DMS114 treated with DMSO at 0.1 percent for 48 hours (cell line): ENCODE data around the gene CIDEC.
"Not testable (repeated sequence)": the region's sequence is repeated elsewhere in the genome, so short reads cannot be mapped to it uniquely, and the experiment has no call there.

Source experiments
- DNase-seq: peaks from one replicate; lab custom pipeline; 2025; ENCODE audit not compliant: unreplicated experiment; lab: John Stamatoyannopoulos, UW

The CIDEC gene

GRCh38 chr3:9848860-9849259, 31.2 kb downstream of the CIDEC start:
- not testable (repeated sequence) for DNase-seq

GRCh38 chr3:9847870-9848269, 32.2 kb downstream of the CIDEC start:
- not testable (repeated sequence) for DNase-seq

DNA sequence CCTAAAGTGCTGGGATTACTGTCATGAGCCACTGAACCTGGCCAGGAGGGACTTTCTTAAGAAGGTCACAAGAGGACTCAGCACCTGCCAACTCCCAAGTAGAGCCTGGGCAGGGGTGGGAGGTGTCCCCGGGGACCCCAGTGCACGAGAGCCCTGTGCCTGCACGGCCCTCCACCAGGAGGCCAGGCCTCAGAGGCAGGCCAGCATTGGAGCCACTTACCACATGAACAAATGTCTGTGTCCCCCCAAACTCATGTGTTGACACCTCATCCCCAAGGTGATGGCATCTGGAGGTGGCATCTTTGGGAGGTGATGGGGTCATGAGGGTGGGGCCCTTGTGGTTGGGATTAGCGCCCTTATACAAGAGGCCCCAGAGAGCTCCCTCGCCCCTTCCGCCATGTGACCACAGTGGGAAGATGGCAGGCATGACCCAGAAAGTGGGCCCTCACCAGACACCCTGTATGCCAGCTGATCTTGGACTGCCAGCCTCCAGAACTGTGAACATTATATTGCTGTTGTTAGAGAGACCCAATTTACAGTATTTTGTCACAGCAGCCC, 33.0 kb downstream of the CIDEC start:
- no peak for DNase-seq

- DNase-seq, result no peak
Observed at GRCh38 chr3:9846231-9846630, 33.8 kb downstream of the CIDEC start.

DNA sequence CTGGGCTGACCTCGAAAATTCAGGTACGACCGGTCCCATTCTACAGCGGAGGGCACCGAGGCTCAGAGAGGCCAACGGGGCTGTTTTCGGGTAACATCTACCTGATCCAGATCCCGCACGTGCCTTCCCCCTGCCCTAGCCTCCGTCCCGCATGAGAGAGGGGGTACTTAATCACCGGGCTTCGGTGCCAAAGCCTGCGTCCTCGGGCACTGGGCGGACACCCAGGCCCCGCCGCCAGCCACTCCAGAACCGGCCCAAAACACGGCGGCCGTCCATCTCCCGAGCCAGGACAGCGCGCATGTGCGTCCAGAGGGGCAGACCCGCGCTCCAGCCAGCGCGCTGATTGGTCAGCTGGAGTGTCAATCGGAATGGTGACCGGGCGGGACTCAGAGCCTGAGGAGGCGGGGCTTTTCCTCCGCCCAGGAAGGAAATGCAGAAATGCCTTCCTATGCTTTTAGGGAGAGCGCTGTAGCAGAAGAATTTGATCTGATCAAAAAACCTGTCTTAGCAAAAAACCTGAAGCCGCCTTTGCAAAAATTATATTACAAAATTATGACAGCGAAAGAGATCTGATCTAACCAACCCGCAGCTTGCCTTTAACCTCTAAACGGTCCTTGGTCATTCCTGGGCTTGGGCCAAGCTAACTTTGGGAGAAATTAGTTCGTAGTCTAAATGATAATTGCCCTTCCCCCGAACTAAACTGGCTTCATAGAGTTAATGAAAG, 36.2 kb downstream of the CIDEC start, which contains the start of gene RPUSD3:
Gene RPUSD3, minus strand, starts transcription at position 294 of the 724 bp plus-strand sequence. Its CDS starts 18 bp downstream, at position 276.
- peak; percentile 80 for DNase-seq

DNA sequence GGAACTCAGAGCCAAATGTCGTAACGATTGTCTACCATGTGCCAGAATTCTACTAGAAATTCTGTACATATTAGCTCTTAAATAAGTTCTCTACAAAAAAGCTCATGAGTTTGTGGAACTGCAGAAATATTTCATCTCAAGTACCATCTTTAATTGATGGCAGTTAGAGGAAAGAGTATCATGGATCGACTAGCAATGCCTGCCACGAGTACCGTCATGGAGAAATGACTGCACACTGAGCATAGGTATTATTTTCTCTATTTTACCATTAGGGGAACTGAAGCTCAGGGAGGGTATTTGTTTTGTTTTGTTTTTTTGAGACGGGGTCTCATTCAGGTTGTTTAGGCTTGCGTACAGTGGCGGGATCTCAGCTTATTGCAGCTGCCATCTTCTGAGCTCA, 39.0 kb downstream of the CIDEC start:
- no peak for DNase-seq

DNA sequence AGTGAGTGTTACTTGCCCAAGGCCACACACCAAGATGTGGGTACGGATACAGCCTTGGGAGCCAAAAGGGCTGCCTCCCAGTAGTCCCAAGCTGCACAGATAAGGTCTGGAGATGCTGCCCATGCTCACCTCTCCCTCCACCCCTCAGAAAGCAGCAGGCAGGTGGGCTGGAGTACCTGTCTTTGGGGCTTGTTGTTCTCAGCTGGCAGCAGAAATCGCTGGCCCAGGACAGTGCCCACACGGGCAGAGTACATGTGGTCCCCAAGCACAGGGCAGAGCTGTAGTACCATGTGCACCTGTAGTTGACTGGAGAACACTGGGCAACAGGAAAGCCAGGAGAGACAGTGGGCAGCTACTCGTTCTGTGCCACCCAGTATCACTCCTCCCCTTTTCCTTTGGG, 41.2 kb downstream of the CIDEC start:
- no peak for DNase-seq

GRCh38 chr3:9837701-9838582, 42.1 kb downstream of the CIDEC start:
- no peak for DNase-seq

GRCh38 chr3:9834520-9835380, 45.3 kb downstream of the CIDEC start:
- no peak for DNase-seq

DNA sequence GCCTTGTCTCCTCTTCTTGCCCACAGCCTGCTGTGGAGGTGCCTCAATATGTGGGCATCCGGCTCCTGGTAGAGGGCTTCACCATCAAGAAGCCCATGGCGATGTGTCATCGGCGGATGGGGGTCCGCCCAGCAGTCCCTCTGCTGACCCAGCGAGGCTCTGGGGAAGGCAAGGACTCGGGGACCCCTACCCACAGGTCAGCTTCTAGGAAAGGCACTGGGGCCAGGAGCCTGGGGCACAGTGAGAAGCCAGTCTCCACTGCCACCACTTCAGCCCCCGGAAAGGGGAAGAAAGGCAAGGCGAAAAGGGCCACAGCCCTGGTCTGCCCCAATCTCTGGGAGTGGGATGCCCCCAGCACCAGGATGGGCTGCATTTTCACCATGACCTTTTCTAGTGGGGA, 47.0 kb downstream of the CIDEC start:
- DNase-seq, result no peak

GRCh38 chr3:9831253-9831652, 48.8 kb downstream of the CIDEC start:
- DNase-seq, result no peak

- no peak for DNase-seq
Observed at GRCh38 chr3:9828801-9829755, 51.0 kb downstream of the CIDEC start.

DNA sequence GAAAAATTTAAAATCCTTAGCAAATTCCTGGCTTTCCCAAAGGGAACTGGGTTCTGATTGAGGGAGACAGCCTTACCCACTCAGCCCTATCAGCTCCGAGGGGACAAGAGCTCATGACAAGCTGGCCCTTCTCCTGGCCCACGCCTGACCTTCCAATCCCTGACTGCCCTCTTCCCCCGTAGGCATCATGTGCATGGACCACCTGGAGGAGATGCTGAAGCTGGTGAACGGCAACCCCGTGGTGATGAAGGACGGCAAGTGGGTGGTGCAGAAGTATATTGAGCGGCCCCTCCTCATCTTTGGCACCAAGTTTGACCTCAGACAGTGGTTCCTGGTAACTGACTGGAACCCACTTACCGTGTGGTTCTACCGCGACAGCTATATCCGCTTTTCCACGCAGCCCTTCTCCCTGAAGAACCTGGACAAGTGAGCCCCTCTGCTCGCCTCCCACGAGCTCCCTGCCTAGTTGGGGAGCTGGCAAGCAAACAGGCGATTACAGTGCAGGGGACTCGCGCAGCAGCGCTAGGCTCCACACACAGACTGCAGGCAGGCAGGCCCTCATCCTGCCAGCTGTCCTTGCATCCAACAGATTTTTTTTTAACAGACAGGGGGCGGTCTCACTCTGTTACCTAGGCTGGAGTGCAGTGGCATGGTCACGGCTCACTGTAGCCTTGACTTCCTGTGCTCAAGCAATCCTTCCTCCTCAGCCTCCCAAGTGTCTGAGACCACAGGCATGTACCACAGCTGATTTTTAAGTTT, 53.1 kb downstream of the CIDEC start:
- no peak for DNase-seq

- DNase-seq, result no peak
Observed at GRCh38 chr3:9825451-9826040, 54.5 kb downstream of the CIDEC start.

GRCh38 chr3:9820946-9821345, 59.1 kb downstream of the CIDEC start:
- no peak for DNase-seq

- DNase-seq, result no peak
Observed at GRCh38 chr3:9820543-9820942, 59.5 kb downstream of the CIDEC start.

DNA sequence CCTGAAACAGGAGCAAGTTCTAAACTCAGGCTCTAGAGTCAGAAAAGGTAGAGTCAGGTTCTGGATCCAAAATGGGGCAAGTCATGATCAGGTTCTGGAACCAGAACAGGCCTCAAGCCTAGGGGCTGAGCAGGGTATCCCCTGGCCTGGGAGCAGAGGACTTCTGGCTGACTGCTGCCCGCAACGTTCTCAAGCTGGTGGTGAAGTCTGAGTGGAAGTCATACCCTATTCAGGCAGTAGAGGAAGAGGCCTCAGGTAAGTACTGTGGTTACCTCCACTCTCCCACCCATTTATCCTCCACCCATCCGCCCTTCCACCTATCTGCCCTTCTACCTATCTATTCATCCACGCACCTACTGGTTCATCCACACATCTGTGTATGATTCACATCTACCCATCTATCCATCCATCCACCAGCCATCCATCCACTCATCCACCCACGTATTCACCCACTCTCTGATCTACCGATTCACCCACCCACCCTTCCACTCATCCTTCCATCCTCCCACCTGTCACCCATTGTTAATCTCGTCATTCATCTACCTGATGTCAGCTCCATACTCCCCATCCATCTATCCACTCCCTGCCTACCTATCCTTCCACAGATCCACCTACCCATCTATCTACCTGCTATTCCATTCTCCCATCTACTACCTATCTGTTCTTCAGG, 61.3 kb downstream of the CIDEC start:
- DNase-seq, result no peak

DNA sequence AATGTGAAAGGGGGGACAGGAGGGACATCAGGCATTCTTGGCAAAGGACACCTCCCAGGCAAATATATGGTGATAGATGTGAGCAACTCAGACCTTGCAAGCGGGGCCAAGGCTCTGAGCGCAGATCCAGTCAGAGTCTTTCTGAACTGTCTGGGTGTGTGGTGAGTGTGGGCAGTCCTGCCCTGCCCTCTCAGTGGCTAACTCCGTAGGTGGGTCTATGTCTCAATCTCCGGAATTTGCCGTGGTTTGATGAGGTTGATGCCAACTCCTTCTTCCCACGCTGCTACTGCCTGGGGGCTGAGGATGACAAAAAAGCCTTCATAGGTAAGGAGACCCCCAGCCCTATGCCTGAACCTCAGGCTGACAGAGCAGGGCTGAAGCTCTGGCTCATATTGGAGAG, 62.6 kb downstream of the CIDEC start:
- no peak for DNase-seq
